Epithelial cell of esophagus (primary cell): Measurements from ENCODE around the gene CPNE2.

Source experiments
- DNase-seq: peaks from one replicate; pipeline ENCODE4 v3.0.0; 2010; ENCODE audit warnings: low read depth
- H3K4me3 ChIP-seq: 2 replicates; pipeline ENCODE4 v1.5.1; 2011; ENCODE audit warnings: mild to moderate bottlenecking, low read length, control low read depth
- TF ChIP-seq, protein P1 (sequence below): IDR thresholded peaks from 2 replicates; pipeline ENCODE4 v1.5.1; 2011; ENCODE audit warnings: low read depth, mild to moderate bottlenecking, low read length, control low read depth, inconsistent platforms; ENCODE audit not compliant: insufficient read depth; ENCODE audit errors: missing control alignments

The CPNE2 gene

DNA sequence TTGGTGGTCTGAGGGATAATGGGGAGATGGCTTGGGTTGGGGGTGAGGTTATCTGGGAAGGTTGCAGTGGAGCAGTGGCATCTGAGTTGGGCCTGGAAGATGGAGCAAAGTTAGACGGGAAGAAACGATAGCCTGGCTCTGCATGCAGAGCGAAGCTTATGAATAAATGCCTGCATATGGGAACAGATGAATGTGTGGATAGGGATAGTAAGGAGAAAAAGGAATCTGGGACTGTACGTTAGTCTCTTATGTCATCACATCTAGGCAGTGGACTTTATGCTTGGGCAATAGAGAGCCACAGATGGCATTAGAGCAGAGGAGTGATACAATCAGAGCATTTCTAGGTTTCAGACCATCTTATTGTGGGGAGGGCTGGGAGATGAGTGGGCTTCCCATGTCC lies 33.0 kb downstream of the CPNE2 start:
- TF ChIP-seq, protein P1, sequence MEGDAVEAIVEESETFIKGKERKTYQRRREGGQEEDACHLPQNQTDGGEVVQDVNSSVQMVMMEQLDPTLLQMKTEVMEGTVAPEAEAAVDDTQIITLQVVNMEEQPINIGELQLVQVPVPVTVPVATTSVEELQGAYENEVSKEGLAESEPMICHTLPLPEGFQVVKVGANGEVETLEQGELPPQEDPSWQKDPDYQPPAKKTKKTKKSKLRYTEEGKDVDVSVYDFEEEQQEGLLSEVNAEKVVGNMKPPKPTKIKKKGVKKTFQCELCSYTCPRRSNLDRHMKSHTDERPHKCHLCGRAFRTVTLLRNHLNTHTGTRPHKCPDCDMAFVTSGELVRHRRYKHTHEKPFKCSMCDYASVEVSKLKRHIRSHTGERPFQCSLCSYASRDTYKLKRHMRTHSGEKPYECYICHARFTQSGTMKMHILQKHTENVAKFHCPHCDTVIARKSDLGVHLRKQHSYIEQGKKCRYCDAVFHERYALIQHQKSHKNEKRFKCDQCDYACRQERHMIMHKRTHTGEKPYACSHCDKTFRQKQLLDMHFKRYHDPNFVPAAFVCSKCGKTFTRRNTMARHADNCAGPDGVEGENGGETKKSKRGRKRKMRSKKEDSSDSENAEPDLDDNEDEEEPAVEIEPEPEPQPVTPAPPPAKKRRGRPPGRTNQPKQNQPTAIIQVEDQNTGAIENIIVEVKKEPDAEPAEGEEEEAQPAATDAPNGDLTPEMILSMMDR = no peak
- DNase-seq = no peak
- no peak overlapping the region for H3K4me3 ChIP-seq

DNA sequence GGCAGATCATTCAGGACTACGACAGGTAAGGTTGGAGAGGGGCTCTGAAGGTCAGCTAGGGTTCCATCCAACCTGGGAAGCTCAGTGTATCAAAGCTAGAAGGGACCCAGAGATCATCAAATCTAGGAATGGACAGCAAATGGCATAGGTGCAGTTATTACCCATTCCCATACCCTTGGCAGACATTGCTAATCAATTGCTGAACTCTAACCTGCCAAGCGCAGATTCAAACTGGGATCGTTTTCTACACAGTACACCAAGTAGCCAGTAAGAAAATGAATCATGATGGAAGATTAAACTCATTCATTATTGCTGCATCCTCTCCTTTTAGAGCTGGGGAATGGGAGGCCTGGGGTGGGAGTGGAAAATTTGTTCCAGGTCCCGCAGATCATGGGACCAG lies 33.6 kb downstream of the CPNE2 start:
- no peak overlapping the region for H3K4me3 ChIP-seq
- TF ChIP-seq, protein P1 = no peak
- DNase-seq = no peak

DNA sequence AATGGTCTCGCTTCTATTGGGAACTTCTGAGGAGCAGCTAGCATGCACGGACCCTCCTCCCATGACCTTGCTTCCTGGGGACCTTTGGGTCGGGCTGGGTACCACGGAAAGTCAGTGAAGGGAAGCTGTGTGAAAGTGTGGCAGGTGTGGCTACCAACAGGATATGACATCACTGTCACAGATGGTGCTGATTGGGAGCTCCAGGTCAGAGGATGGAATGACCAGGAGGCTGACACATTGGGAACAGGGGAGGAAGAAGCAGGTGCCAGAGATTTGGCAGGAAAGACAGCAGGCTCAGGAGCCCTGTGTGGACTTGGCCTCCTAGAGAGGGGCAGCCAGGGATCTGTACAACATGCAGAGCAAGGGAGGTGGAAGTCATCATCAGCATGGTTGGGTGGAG lies 34.0 kb downstream of the CPNE2 start:
- no peak for DNase-seq
- TF ChIP-seq, protein P1 = no peak
- H3K4me3 ChIP-seq = no peak overlapping the region

DNA sequence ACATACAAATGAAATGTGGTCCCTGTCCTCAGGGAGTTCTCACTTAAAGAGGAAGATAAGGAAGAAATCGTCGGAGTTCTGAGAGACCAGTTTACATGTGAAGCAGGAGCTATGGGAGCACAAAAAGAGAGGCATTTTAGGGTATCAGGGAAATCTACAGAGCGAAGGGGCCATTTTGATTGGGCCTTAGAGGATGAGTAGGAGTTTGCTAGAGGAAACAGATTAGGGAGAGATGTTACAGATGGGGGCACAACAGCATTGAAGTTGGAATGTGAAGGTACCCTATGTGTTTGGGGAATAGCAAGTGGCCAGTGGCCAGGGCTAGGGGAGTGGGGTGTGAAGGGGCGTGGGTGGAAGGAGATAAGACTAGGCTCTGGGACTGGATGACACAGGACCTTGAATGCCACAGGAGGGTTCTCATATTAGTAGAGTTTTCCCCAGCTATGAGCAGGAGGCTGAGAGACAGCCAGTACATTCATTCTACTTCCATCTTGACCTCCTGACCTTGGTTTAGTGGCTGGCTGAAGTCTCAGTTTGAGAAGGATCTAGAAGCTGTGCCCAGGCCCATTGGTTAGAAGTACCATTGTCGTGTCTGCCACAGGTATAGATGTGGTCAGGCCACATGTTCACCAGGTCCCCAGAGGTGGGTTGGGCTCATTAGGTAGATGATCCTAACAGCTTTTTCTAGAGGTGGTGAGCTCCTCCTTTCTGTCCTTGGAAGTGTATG lies 34.8 kb downstream of the CPNE2 start:
- TF ChIP-seq, protein P1 = no peak
- DNase-seq = no peak
- no peak overlapping the region for H3K4me3 ChIP-seq

DNA sequence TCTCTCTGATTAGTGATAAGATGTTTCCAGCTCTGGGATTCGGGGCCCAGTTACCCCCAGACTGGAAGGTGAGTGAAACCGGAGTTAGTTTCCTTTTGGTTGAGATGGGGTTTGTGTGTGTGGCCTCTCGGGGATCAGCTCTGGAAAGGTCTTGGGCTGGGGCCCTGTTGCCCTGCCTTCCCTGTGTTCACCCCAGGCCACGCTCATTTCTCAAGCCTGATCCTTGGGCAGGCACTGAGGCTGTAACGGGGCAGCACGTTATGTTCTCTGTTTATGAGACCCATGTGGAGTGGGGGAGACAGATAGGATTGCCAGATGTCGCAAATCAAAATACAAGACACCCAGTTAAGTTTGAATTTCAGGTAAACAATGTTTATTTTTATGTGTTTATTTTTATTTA lies 35.5 kb downstream of the CPNE2 start:
- TF ChIP-seq, protein P1 = no peak
- H3K4me3 ChIP-seq = no peak overlapping the region

DNA sequence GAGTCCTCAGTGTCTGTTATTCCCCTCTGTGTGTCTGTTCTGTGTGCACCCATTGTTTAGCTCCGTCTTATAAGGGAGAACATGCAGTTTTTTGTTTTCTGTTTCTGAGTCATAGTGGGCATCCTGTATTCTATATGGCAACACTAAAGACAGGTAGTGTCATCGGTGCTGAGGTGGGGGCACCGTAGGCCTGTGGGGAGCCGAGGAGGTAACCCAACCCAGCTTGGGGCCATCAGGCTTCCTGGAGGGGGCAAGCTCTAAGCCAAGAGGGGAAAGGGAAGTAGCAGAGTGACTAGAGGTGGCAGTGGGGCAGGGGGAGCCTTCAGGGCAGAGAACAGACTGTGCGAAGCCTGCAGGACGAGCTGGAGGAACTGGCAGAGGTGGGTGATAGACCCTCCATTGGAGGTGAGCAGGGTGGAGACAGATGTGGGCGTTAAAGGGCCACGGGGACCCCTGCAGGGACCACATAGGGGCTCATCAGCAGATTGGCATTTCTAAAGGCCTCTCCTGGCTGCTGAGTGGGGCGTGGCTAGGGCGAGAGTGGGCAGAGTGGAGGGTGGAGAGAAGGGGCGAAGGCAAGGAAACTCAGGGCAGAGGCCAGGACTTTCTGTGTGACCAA lies 36.5 kb downstream of the CPNE2 start:
- H3K4me3 ChIP-seq = no peak overlapping the region
- TF ChIP-seq, protein P1 = no peak
- no peak for DNase-seq

More for the DNA sequence above, 35.5 kb downstream of the CPNE2 start:
- DNase-seq = no peak

DNA sequence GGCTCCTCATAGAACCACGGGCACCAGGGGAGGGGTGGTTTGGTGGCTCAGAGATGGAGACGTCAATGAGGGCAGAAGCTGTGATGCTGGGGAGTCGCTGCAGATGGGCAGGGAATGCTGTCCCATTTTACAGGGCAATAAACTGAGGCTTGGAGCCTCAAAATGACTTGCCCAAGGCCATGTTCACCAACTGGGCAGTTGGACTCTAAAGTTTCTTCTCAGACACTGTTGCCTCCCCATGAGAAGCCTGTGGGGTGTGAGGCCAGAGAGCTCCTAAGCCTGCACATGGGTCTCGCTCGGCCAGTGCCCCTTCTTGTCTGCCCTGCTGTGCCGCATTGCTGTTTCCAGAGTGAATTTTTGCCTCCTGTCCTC lies 38.6 kb downstream of the CPNE2 start:
- no peak overlapping the region for H3K4me3 ChIP-seq
- TF ChIP-seq, protein P1 = no peak
- no peak for DNase-seq
